Activated CD4-positive, alpha-beta T cell treated with anti-CD3 and anti-CD28 coated beads, Interleukin-2, amount 50 U/mL, for 4 hours (primary cell): ENCODE data around the gene SCAF1.
"Not testable (repeated sequence)": the region's sequence is repeated elsewhere in the genome, so short reads cannot be mapped to it uniquely, and the experiment has no call there.

Experiments used
- DNase-seq, 2 experiments: peaks; one replicate each; pipeline ENCODE4 v3.0.0-alpha.2; 2020

SCAF1 gene

DNA sequence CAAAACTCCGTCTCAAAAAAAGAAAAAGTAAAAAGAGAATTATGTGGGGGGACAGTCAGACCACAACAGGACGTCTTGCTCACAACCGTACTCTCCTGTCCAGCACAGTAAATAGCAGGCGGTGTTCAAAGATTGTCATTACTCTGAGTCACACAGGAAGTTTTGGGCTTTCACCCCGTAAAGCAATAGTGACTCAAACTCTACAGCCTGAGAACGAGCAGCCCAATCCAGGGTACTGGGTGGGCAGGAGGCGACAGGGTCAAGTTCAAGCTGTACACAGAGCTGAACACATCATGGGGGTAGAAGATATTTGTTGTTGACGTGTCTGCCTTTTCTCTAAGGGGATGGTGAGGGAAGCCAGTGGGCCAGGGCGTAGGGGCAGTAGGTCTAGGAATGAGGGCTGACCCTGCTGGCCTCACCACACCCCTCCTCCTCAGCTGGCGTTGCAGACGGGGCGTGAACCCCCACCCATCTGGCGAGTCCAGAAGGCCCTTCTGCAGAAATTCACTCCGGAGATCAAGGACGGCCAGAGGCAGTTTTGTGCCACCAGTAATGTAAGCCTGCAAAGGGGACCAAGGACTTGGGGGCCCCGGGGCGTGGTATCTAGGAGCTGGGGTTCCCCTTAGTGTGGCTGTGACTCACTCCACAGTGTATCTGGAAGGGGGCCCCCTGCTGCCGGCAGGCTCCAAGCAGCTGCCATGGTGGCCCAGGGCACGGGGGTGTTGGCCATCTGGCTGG, 27.7 kb upstream of the SCAF1 start:
- no peak for DNase-seq

GRCh38 chr19:49615861-49616260, 26.1 kb upstream of the SCAF1 start:
- no peak for DNase-seq

- DNase-seq = no peak
Observed at GRCh38 chr19:49616532-49616931, 25.5 kb upstream of the SCAF1 start.

DNA sequence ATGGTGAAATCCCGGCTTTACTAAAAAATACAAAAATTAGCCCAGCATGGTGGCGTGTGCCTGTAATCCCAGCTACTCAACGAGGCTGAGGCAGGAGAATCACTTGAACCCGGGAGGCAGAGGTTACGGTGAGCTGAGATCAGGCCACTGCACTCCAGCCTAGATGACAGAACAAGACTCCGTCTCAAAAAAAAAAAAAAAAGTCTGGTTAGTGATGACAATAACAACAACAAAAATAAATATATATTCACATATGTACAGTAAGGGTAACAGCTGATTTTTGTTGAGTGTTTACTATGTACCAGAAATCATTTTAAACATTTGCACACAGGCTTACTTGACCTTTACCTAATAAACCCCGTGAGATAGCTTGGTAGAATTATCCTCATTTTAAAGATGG, 25.1 kb upstream of the SCAF1 start:
- no peak for DNase-seq

DNA sequence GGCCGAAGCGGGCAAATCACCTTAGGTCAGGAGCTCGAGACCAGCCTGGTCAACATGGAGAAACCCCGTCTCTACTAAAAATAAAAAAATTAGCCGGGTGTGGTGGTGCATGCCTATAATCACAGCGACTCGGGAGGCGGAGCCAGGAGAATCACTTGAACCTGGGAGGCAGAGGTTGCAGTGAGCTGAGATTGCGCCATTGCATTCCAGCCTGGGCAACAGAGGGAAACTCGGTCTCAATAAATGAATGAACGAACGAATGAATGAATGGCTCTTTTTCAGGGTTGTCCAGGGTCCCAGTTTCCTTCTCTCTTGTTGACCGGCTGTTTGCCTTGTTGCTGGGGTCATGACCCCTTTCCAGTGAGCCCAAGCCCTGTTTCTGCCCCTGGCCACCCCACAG, 24.1 kb upstream of the SCAF1 start:
- DNase-seq = not testable (repeated sequence)

- no peak for DNase-seq
Observed at GRCh38 chr19:49624967-49625910, 16.8 kb upstream of the SCAF1 start.

GRCh38 chr19:49626226-49626625, 15.8 kb upstream of the SCAF1 start:
- DNase-seq = no peak

DNA sequence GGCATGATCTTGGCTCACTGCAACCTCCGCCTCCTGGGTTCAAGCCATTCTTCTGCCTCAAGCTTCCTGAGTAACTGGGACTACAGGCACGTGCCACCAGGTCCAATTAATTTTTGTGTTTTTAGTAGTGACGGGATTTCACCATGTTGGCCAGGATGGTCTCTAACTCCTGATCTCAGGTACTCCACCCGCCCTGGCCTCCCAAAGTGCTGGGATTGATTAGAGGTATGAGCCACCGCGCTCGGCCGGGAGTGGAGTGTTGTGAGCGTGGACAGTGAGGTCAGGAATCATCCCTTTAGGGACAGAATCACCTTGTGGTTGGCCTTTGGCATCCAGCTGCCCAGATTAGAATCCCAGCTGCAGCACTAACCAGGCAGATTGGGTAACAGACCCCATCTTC, 12.3 kb upstream of the SCAF1 start:
- no peak for DNase-seq

DNA sequence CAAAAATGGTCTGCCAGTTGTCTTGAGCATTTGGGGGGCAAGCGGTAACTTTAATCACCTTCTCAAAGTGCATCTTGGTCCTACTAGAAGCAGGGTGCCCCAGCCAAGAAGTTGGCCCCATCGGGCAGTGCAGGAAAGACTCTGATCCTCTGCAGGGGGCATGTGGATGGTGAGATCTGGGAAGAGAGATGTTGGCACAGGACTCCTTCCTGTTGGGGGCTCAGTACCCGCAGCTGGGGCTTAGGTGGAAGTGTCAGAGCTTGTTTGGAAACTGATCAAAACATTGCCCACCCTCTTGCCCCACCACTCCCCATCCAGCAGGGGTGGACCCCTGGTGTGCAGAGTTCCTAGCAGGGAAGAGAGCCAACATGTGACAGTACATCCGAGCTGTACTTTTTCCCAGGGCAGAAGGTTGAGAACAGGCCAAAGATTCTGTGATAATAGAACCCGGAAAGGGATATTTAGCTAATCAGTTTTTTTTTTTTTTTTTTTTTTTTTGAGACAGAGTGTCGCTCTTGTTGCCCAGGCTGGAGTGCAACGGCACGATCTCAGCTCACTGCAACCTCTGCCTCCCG, 10.9 kb upstream of the SCAF1 start:
- no peak for DNase-seq

DNA sequence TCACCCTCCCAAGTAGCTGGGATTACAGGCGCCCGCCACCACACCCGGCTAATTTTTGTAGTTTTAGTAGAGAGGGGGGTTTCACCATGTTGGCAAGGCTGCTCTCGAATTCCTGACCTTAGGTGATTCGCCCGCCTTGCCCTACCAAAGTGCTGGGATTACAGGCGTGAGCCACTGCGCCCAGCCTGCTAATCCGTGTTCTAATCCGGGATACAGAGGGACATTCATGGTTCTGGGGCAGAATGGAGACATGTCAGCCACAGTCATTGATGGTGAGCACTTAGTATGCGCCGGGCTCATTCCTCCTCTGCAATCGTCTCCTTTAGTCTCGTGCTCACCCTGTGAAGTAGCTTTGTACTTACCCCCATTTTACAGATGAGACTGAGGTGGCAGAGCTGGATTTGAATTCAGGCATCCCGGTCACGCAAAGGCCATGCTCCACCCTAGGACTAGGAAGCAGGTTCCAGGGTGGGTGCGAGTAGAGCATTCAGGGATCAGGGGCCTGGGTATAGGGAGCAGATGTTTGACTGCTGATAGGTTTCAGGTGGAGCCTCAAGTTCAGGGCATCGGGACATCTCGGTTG, 10.3 kb upstream of the SCAF1 start:
- DNase-seq = no peak

GRCh38 chr19:49632576-49632975, 9.4 kb upstream of the SCAF1 start:
- DNase-seq = no peak

DNA sequence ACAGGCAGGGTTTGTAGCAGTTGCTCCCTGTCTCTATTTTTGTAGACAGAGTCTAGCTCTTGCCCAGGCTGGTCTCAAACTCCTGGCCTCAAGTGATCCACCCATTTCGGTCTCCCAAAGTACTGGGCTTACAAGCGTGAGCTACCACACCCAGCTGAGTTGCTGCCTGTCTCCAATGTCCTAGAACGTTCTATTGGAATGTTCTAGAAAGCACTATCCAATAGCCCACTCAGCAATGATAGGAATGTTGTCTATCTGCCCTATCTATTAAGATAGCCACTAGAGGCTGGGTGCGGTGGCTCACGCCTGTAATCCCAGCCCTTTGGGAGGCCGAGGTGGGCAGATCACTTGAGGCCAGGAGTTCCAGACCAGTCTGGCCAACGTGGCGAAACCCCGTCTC, 8.7 kb upstream of the SCAF1 start:
- DNase-seq = not testable (repeated sequence)

- DNase-seq = no peak
Observed at GRCh38 chr19:49635530-49636232, 6.3 kb upstream of the SCAF1 start.

GRCh38 chr19:49636233-49636932, 5.6 kb upstream of the SCAF1 start:
- DNase-seq = no peak

DNA sequence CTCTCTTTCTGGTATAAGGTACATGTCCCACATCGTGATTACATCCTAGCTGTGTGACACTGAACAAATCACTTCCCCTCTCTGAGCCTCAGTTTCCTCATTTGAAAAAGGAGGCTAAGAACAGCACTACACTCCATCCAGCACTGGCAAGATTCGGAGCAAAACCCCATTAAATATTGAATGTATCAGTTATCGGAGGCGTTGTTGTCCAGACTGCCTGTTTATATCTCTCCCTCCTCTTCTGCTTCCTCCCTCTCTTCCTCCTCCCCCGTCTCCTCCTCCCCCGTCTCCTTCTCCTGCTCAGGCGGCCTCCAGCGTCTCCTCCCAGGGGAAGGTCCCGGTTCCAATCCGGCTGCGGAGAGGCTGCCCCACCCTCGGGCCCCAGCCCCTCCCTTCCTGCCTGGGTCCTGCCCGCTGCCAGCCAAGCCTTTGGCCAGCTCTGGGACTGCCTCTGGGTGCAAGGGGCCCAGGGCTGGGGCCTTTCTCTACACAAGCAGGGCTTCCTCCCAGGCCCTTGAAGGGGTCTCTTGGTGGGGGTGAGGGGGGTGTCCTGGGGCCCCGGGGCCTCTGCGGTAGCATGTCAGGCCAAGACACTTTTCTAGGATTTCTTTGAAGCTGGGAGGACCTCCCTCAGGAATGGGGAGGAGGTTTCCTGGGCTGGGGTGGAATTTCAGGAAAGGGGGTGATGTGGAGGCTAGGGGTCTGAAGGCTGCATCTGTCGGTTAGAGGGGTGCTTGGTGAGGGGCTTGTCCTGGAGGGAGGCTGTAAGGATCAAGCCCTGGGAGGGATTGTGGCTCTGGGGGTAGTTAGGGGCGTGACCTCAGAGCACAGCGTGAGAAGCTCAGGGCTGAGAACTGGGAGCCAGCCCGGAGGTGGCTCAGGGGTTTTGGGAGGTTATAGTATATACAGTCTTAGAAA, 3.9 kb upstream of the SCAF1 start:
- DNase-seq = no peak

DNA sequence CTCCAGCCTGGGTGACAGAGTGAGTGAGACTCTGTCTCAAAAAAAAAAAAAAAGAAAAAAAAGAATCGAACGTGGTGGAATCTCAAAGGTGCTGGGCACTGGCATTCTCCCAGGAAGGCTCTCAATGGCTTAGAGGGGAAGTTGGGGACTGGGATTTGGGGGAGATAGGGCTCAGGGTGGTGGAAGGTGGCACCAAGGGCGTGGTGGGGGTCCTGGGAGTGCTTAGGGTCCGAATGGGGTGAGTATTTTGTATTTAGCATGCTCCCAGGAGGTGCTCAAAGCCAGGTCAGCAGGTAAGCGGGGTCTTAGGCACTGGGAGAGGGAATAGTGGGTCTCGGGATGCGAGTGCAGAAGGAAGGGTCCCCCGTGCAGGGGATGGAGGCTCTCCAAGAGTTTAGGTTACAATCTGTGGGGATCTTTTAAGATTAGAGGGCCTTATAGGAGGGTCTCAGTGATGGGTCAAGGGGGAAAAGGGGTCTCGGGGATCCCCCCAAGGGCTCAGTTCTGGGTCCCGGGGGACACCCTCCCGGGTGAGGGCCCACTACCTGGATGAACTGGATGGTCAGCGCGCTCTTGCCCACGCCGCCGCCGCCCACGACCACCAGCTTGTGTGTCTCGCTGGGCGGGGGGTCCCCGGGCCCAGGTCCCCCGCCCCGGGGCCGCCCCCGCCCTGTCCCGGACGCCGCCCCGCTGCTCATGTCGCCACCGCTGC, 2.5 kb upstream of the SCAF1 start:
- no peak for DNase-seq

DNA sequence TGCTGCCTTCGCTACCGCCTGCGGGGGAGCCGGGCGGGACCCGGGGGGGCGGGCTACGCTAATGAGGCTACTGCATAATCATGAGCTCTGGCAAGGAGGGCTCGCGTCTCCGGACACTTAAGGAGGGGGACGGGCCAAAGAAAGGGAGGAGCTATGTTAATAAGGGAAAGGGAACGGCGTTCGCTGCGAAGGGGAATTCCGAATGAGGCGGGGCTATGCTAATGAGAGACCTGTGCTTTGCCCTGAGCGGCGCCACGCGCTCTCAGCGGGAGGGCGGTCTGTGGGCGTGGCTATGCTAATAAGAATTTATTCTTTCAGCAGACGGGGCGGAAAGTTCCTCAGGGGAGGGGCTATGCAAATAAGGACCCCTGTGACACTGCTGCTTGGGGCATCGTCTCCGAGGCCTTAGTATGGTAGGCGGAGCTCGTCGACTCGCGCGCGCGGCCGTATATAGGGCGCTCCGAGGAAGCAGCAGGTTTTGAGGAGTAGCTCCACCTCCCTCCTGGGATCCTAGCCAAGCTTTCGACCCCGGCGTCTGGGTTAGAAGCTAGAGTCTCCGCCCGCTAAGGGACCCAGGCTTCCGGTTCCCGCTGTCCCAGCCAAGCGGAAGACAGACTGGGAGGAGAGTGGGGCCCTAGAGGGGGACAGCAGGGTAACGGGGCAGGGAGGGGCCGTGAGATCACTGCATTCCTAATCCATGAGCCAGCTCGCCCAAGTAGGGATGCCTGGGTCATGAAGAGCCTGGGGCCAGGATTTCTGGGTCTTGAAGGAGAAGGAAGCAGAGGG, 1.7 kb upstream of the SCAF1 start, which contains the start of gene RRAS:
Gene RRAS (minus strand): TSS at position 31 of the 786 bp plus-strand sequence. CDS start 45 bp downstream, outside the sequence.
- DNase-seq = peak; percentile 100

GRCh38 chr19:49642492-49643035, 555 bp downstream of the SCAF1 start:
- DNase-seq = no peak

- no peak for DNase-seq
Observed at GRCh38 chr19:49643466-49643865, 1.5 kb downstream of the SCAF1 start.
